ENCODE data around the gene FHAD1. TPM values are rescaled to one million over a fixed set of nuclear protein-coding genes. Genes with fewer than 3 reads are reported as not detected.

FHAD1 gene
- polyA plus RNA-seq, 1 of the 3 experiments (the other 2 are of a cell fraction): 0.48 TPM

- H2AFZ ChIP-seq (ENCODE audit: low read depth): no peak overlapping the region
- POLR2A ChIA-PET: no interaction called here
- H3K27me3 ChIP-seq (ENCODE audit: insufficient read depth): no peaks in the 10 kb centered on the region
- CTCF ChIA-PET: interaction anchor here (0.8 to 2.6 kb wide), 2 partner anchors 10 to 80 kb away, joined by 3 to 7 read pairs; no protein-coding TSS in a partner anchor
- H3K4me2 ChIP-seq: no peak overlapping the region
- no peak overlapping the region for H3K27ac ChIP-seq (ENCODE audit: low read depth in 2 of 2, low read length in 1 of 2)
- H3K9me3 ChIP-seq: no peaks in the 10 kb centered on the region
- no peak overlapping the region for H3K4me3 ChIP-seq (ENCODE audit: low read depth in 2 of 2, low read length in 1 of 2)
- no peaks in the 10 kb centered on the region for H3K9me2 ChIP-seq
- no peak overlapping the region for H3K9ac ChIP-seq
- no peaks in the 10 kb centered on the region for H4K20me1 ChIP-seq (ENCODE audit: insufficient read depth)
- peaks cover 18% of the 10 kb centered on the region for H3F3A ChIP-seq (replicated peaks; ENCODE audit: insufficient read depth)
- no peaks in the 10 kb centered on the region for H3K79me2 ChIP-seq (ENCODE audit: insufficient read depth)
- no peak for DNase-seq
- TF ChIP-seq FOXJ3 (CRISPR knock-in tag; IDR thresholded peaks at IDR 0.05) (no peak), TAF1 (IDR thresholded peaks at IDR 0.05; ENCODE audit: borderline replicate concordance, low read depth, low read length) (no peak), NRF1 (IDR thresholded peaks at IDR 0.05; ENCODE audit: low read depth, low read length) (no peak), TCF12 (IDR thresholded peaks at IDR 0.05) (no peak)
- TF ChIP-seq, protein P1, sequence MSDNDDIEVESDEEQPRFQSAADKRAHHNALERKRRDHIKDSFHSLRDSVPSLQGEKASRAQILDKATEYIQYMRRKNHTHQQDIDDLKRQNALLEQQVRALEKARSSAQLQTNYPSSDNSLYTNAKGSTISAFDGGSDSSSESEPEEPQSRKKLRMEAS (IDR thresholded peaks at IDR 0.05; ENCODE audit: low read depth): no peak
- peaks cover 16 to 23% of the 10 kb centered on the region in 2 experiments; a peak in 3 of 4 replicates for H3K4me1 ChIP-seq (ENCODE audit: control insufficient read depth in 1 of 2, insufficient read depth in 2 of 2, low read depth in 1 of 2, low read length in 1 of 2)
- H3K36me3 ChIP-seq (replicated peaks in 1 of 2; ENCODE audit: control insufficient read depth in 1 of 2, insufficient read depth in 2 of 2, low read length in 1 of 2): no peaks in the 10 kb centered on the region
- WGBS (ENCODE audit: low lambda C conversion rate): 93% methylated on average over 9 of the region's 9 CpGs
Measured at GRCh38 chr1:15403962-15404580, 157.0 kb downstream of the FHAD1 start.

GRCh38 chr1:15405106-15405850 is 158.3 kb downstream of the FHAD1 start:
- CTCF ChIA-PET: interaction anchor here (2.6 kb wide), 1 partner anchor 81 kb away, joined by 7 read pairs; no protein-coding TSS in a partner anchor
- Histone ChIP-seq H4K20me1 (ENCODE audit: insufficient read depth) (no peaks in the 10 kb centered on the region), H3K79me2 (ENCODE audit: insufficient read depth) (peaks cover 4% of the 10 kb centered on the region), H3K4me3 (ENCODE audit: low read depth in 2 of 2, low read length in 1 of 2) (no peak overlapping the region), H3K9me3 (no peaks in the 10 kb centered on the region), H3K4me1 (ENCODE audit: control insufficient read depth in 1 of 2, insufficient read depth in 2 of 2, low read depth in 1 of 2, low read length in 1 of 2) (peaks cover 18 to 25% of the 10 kb centered on the region in 2 experiments; a peak in 3 of 4 replicates), H3K9me2 (no peaks in the 10 kb centered on the region), H3K27ac (ENCODE audit: low read depth in 2 of 2, low read length in 1 of 2) (no peak overlapping the region), H3K36me3 (replicated peaks in 1 of 2; ENCODE audit: control insufficient read depth in 1 of 2, insufficient read depth in 2 of 2, low read length in 1 of 2) (no peaks in the 10 kb centered on the region), H3K9ac (no peak overlapping the region), H3F3A (replicated peaks; ENCODE audit: insufficient read depth) (peaks cover 20% of the 10 kb centered on the region), H2AFZ (ENCODE audit: low read depth) (no peak overlapping the region), H3K27me3 (ENCODE audit: insufficient read depth) (no peaks in the 10 kb centered on the region), H3K4me2 (no peak overlapping the region)
- TF ChIP-seq MXI1 (IDR thresholded peaks at IDR 0.05; ENCODE audit: low read depth, low read length): no peak
- POLR2A ChIA-PET: no interaction called here
- 99% methylated on average over 8 of the region's 9 CpGs for WGBS (ENCODE audit: low lambda C conversion rate)
- DNase-seq: no peak

- peaks cover 20% of the 10 kb centered on the region for H3K79me2 ChIP-seq (ENCODE audit: insufficient read depth)
- peaks cover 8% of the 10 kb centered on the region for H4K20me1 ChIP-seq (ENCODE audit: insufficient read depth)
- ChIA-PET POLR2A (no interaction called here), CTCF (interaction anchor here (1.0 to 3.0 kb wide), 4 partner anchors 15 to 259 kb away, joined by 3 to 10 read pairs (median 3); no protein-coding TSS in a partner anchor)
- peaks cover 30 to 31% of the 10 kb centered on the region in 2 experiments; a peak in 3 of 4 replicates for H3K4me1 ChIP-seq (ENCODE audit: control insufficient read depth in 1 of 2, insufficient read depth in 2 of 2, low read depth in 1 of 2, low read length in 1 of 2)
- DNase-seq: no peak
- H3K9me2 ChIP-seq: no peaks in the 10 kb centered on the region
- H3K27ac ChIP-seq (ENCODE audit: low read depth in 2 of 2, low read length in 1 of 2): peak overlapping the region in 1 of 2 experiments; percentile 77; a peak in 2 of 4 replicates
- H3K27me3 ChIP-seq (ENCODE audit: insufficient read depth): no peaks in the 10 kb centered on the region
- 58% methylated on average over 11 of the region's 11 CpGs for WGBS (ENCODE audit: low lambda C conversion rate)
- peak overlapping the region; percentile 57 for H3K4me2 ChIP-seq
- peak overlapping the region; percentile 17; the same call in 1 of the 2 replicates for H2AFZ ChIP-seq (ENCODE audit: low read depth)
- peak overlapping the region; percentile 9; the same call in 1 of the 2 replicates for H3K9ac ChIP-seq
- H3F3A ChIP-seq (replicated peaks; ENCODE audit: insufficient read depth): peaks cover 20% of the 10 kb centered on the region
- H3K9me3 ChIP-seq: no peaks in the 10 kb centered on the region
- no peaks in the 10 kb centered on the region for H3K36me3 ChIP-seq (replicated peaks in 1 of 2; ENCODE audit: control insufficient read depth in 1 of 2, insufficient read depth in 2 of 2, low read length in 1 of 2)
- no peak overlapping the region for H3K4me3 ChIP-seq (ENCODE audit: low read depth in 2 of 2, low read length in 1 of 2)
- TF ChIP-seq FOXJ3 (CRISPR knock-in tag; IDR thresholded peaks at IDR 0.05): no peak
- no peak for TF ChIP-seq CTCF (IDR thresholded peaks at IDR 0.05)
- no peak for TF ChIP-seq GABPA (IDR thresholded peaks at IDR 0.05; ENCODE audit: low read depth)
- TF ChIP-seq TCF12 (IDR thresholded peaks at IDR 0.05): peak; percentile 57
- no peak for TF ChIP-seq RCOR1 (IDR thresholded peaks at IDR 0.05; ENCODE audit: low read length)
- no peak for TF ChIP-seq SIN3A (IDR thresholded peaks at IDR 0.05; ENCODE audit: borderline replicate concordance, low read depth, low read length)
- no peak for TF ChIP-seq FOXM1 (IDR thresholded peaks at IDR 0.05; ENCODE audit: low read depth)
- peak; percentile 61 for TF ChIP-seq JUND (IDR thresholded peaks at IDR 0.05)
- no peak for TF ChIP-seq USF2 (IDR thresholded peaks at IDR 0.05; ENCODE audit: borderline replicate concordance, low read depth, low read length)
- TF ChIP-seq GATA2 (CRISPR knock-in tag; IDR thresholded peaks at IDR 0.05): no peak
- no peak for TF ChIP-seq SMC3 (IDR thresholded peaks at IDR 0.05; ENCODE audit: low read depth, low read length)
Measured at GRCh38 chr1:15406614-15407559, 159.9 kb downstream of the FHAD1 start.

Data from SK-N-SH (cell line).